Stimulated activated CD8-positive, alpha-beta memory T cell treated with anti-CD3 and anti-CD28 coated beads, Interleukin-4, amount 100 ng/mL, for 4 hours (primary cell): ENCODE data around the gene TNFSF18.

Experiments
- DNase-seq, 2 donors: peaks; one replicate each; pipeline ENCODE4 v3.0.0-alpha.2; 2020; ENCODE audit warnings: low read depth in 2 of 2, low spot score in 1 of 2

TNFSF18 gene

GRCh38 chr1:173039626-173040025 is 11.1 kb downstream of the TNFSF18 start:
- no peak for DNase-seq

GRCh38 chr1:173038875-173039554 is 11.7 kb downstream of the TNFSF18 start:
- DNase-seq = no peak

- no peak for DNase-seq
Measured at GRCh38 chr1:173024543-173024942, 26.2 kb downstream of the TNFSF18 start.

GRCh38 chr1:173023343-173023742 is 27.4 kb downstream of the TNFSF18 start:
- no peak for DNase-seq

GRCh38 chr1:173020138-173020750 is 30.5 kb downstream of the TNFSF18 start:
- DNase-seq = no peak

GRCh38 chr1:173017792-173018191 is 32.9 kb downstream of the TNFSF18 start:
- no peak for DNase-seq

- DNase-seq = no peak
Measured at GRCh38 chr1:173016419-173016818, 34.3 kb downstream of the TNFSF18 start.

GRCh38 chr1:173015629-173016028 is 35.1 kb downstream of the TNFSF18 start:
- no peak for DNase-seq

GRCh38 chr1:173014160-173014559 is 36.6 kb downstream of the TNFSF18 start:
- no peak for DNase-seq

- no peak for DNase-seq
Measured at GRCh38 chr1:173012126-173012525, 38.6 kb downstream of the TNFSF18 start.

GRCh38 chr1:173009597-173009996 is 41.1 kb downstream of the TNFSF18 start:
- DNase-seq = no peak

- no peak for DNase-seq
Measured at GRCh38 chr1:173005196-173005864, 45.4 kb downstream of the TNFSF18 start.

GRCh38 chr1:173002891-173003838 is 47.6 kb downstream of the TNFSF18 start:
- DNase-seq = no peak

- DNase-seq = no peak
Measured at GRCh38 chr1:172999349-172999748, 51.4 kb downstream of the TNFSF18 start.

- no peak for DNase-seq
Measured at GRCh38 chr1:172997941-172998361, 52.8 kb downstream of the TNFSF18 start.

- DNase-seq = no peak
Measured at GRCh38 chr1:172993640-172994039, 57.1 kb downstream of the TNFSF18 start.

GRCh38 chr1:172991674-172992400 is 58.9 kb downstream of the TNFSF18 start:
- DNase-seq = no peak

- no peak for DNase-seq
Measured at GRCh38 chr1:172990598-172991215, 60.0 kb downstream of the TNFSF18 start.
